ENCODE results near the gene PHYH.
"Not testable (repeated sequence)": the region's sequence is repeated elsewhere in the genome, so short reads cannot be mapped to it uniquely, and the experiment has no call there.

Gene PHYH

GRCh38 chr10:13299437-13300287 lies at the start of gene PHYH:
Gene PHYH, minus strand, starts transcription at chr10:13300064. Its CDS starts 22 bp downstream, at chr10:13300042.
- peak; percentile 80 for DNase-seq (ENCODE audit: low spot score)

GRCh38 chr10:13348216-13349017 lies 48.6 kb upstream of the PHYH start, which contains the start of gene SEPHS1:
Gene SEPHS1, minus strand, starts transcription at chr10:13348293. Its CDS starts 3,343 bp downstream, at chr10:13344950.
- DNase-seq (ENCODE audit: low spot score) = peak; percentile 89

- peak; percentile 70 for DNase-seq (ENCODE audit: low spot score)
Measured at GRCh38 chr10:13347500-13348156, 47.8 kb upstream of the PHYH start.

- DNase-seq (ENCODE audit: low spot score) = peak; percentile 42
Measured at GRCh38 chr10:13347043-13347499, 47.2 kb upstream of the PHYH start.

GRCh38 chr10:13346283-13347042 lies 46.6 kb upstream of the PHYH start:
- DNase-seq (ENCODE audit: low spot score) = peak; percentile 41

- no peak for DNase-seq (ENCODE audit: low spot score)
Measured at GRCh38 chr10:13340626-13341376, 40.9 kb upstream of the PHYH start.

GRCh38 chr10:13340068-13340467 lies 40.2 kb upstream of the PHYH start:
- DNase-seq (ENCODE audit: low spot score) = no peak

- no peak for DNase-seq (ENCODE audit: low spot score)
Measured at GRCh38 chr10:13338390-13339110, 38.7 kb upstream of the PHYH start.

- no peak for DNase-seq (ENCODE audit: low spot score)
Measured at GRCh38 chr10:13337827-13338196, 37.9 kb upstream of the PHYH start.

- DNase-seq (ENCODE audit: low spot score) = no peak
Measured at GRCh38 chr10:13337128-13337826, 37.4 kb upstream of the PHYH start.

GRCh38 chr10:13335881-13336280 lies 36.0 kb upstream of the PHYH start:
- DNase-seq (ENCODE audit: low spot score) = no peak

GRCh38 chr10:13334556-13334955 lies 34.7 kb upstream of the PHYH start:
- no peak for DNase-seq (ENCODE audit: low spot score)

GRCh38 chr10:13331646-13332045 lies 31.8 kb upstream of the PHYH start:
- no peak for DNase-seq (ENCODE audit: low spot score)

GRCh38 chr10:13330980-13331379 lies 31.1 kb upstream of the PHYH start:
- DNase-seq (ENCODE audit: low spot score) = not testable (repeated sequence)

- DNase-seq (ENCODE audit: low spot score) = no peak
Measured at GRCh38 chr10:13329565-13329964, 29.7 kb upstream of the PHYH start.

- no peak for DNase-seq (ENCODE audit: low spot score)
Measured at GRCh38 chr10:13328613-13329012, 28.7 kb upstream of the PHYH start.

GRCh38 chr10:13328126-13328525 lies 28.3 kb upstream of the PHYH start:
- DNase-seq (ENCODE audit: low spot score) = no peak

GRCh38 chr10:13327534-13327933 lies 27.7 kb upstream of the PHYH start:
- DNase-seq (ENCODE audit: low spot score) = no peak

- DNase-seq (ENCODE audit: low spot score) = no peak
Measured at GRCh38 chr10:13322615-13323148, 22.8 kb upstream of the PHYH start.

Data from HuH-7.5 (cell line).